ENCODE results near the gene SNAP23. TPM values are rescaled to one million over a fixed set of nuclear protein-coding genes. Genes with fewer than 3 reads are reported as not detected.

Gene SNAP23
- total RNA-seq, 1 donor from 2014 or later, result 57.4 TPM

- TF ChIP-seq CTCF (IDR thresholded peaks at IDR 0.05; ENCODE audit: unreplicated experiment), result no peak
- Mint-ChIP-seq H3K27ac (peak overlapping the region; percentile 99), H3K36me3 (ENCODE audit: insufficient read depth) (no peaks in the 10 kb centered on the region), H3K9me3 (ENCODE audit: low read depth) (no peaks in the 10 kb centered on the region), H3K4me3 (ENCODE audit: low read depth) (peak overlapping the region; percentile 92), H3K4me1 (ENCODE audit: low read depth) (peaks cover 7% of the 10 kb centered on the region), H3K27me3 (no peaks in the 10 kb centered on the region)
- no peak for DNase-seq (ENCODE audit: low spot score, unreplicated experiment)
These were observed 5.2 kb upstream of the SNAP23 start for GRCh38 chr15:42490291-42490670.

GRCh38 chr15:42490671-42491538, 4.5 kb upstream of the SNAP23 start, which contains the start of gene ZNF106:
Gene ZNF106 (minus strand): TSS chr15:42491141. CDS start chr15:42472289, 18,852 bp downstream.
- peak within 1 kb of the TSS; percentile 99 for H3K27ac Mint-ChIP-seq
- peak within 1 kb of the TSS; percentile 92 for H3K4me3 Mint-ChIP-seq (ENCODE audit: low read depth)
- no peaks in the 10 kb centered on the region for H3K36me3 Mint-ChIP-seq (ENCODE audit: insufficient read depth)
- H3K9me3 Mint-ChIP-seq (ENCODE audit: low read depth), result no peaks in the 10 kb centered on the region
- peaks cover 12% of the 10 kb centered on the region for H3K4me1 Mint-ChIP-seq (ENCODE audit: low read depth)
- peak; percentile 29 for TF ChIP-seq CTCF (IDR thresholded peaks at IDR 0.05; ENCODE audit: unreplicated experiment)
- H3K27me3 Mint-ChIP-seq, result no peaks in the 10 kb centered on the region
- DNase-seq (ENCODE audit: low spot score, unreplicated experiment), result peak; percentile 87

GRCh38 chr15:42491539-42492225, 3.8 kb upstream of the SNAP23 start:
- no peaks in the 10 kb centered on the region for H3K9me3 Mint-ChIP-seq (ENCODE audit: low read depth)
- H3K27ac Mint-ChIP-seq, result peak overlapping the region; percentile 99
- peaks cover 18% of the 10 kb centered on the region for H3K4me1 Mint-ChIP-seq (ENCODE audit: low read depth)
- H3K4me3 Mint-ChIP-seq (ENCODE audit: low read depth), result peak overlapping the region; percentile 92
- no peaks in the 10 kb centered on the region for H3K36me3 Mint-ChIP-seq (ENCODE audit: insufficient read depth)
- no peaks in the 10 kb centered on the region for H3K27me3 Mint-ChIP-seq
- DNase-seq (ENCODE audit: low spot score, unreplicated experiment), result no peak
- no peak for TF ChIP-seq CTCF (IDR thresholded peaks at IDR 0.05; ENCODE audit: unreplicated experiment)

GRCh38 chr15:42493679-42494078, 1.8 kb upstream of the SNAP23 start:
- peaks cover 21% of the 10 kb centered on the region for H3K4me1 Mint-ChIP-seq (ENCODE audit: low read depth)
- peak overlapping the region; percentile 3 for H3K27ac Mint-ChIP-seq
- no peaks in the 10 kb centered on the region for H3K27me3 Mint-ChIP-seq
- peak overlapping the region; percentile 24 for H3K4me3 Mint-ChIP-seq (ENCODE audit: low read depth)
- no peaks in the 10 kb centered on the region for H3K9me3 Mint-ChIP-seq (ENCODE audit: low read depth)
- H3K36me3 Mint-ChIP-seq (ENCODE audit: insufficient read depth), result no peaks in the 10 kb centered on the region
- no peak for DNase-seq (ENCODE audit: low spot score, unreplicated experiment)
- no peak for TF ChIP-seq CTCF (IDR thresholded peaks at IDR 0.05; ENCODE audit: unreplicated experiment)

GRCh38 chr15:42494998-42495360, 455 bp upstream of the SNAP23 start:
- DNase-seq (ENCODE audit: low spot score, unreplicated experiment), result no peak
- Mint-ChIP-seq H3K27me3 (no peaks in the 10 kb centered on the region), H3K27ac (peak overlapping the region; percentile 98), H3K9me3 (ENCODE audit: low read depth) (no peaks in the 10 kb centered on the region), H3K36me3 (ENCODE audit: insufficient read depth) (no peaks in the 10 kb centered on the region), H3K4me1 (ENCODE audit: low read depth) (peaks cover 24% of the 10 kb centered on the region), H3K4me3 (ENCODE audit: low read depth) (peak overlapping the region; percentile 100)
- no peak for TF ChIP-seq CTCF (IDR thresholded peaks at IDR 0.05; ENCODE audit: unreplicated experiment)
